C4-2B (cell line): ENCODE measurements around the gene MAN1A2.

Source experiments
- CTCF ChIP-seq: fragments of 450-650 bp; conservative IDR thresholded peaks from 2 replicates; pipeline ENCODE4 v1.5.1; 2017; ENCODE audit warnings: mild to moderate bottlenecking
- ZFX ChIP-seq: fragments of 450-650 bp; IDR thresholded peaks from 2 replicates; pipeline ENCODE4 v1.6.1; 2017

GRCh38 chr1:117413412-117413811 lies 46.2 kb downstream of the MAN1A2 start:
- TF ChIP-seq CTCF (no peak), ZFX (no peak)
